SU-DHL-6 (cell line): ENCODE measurements around the gene RAD51B.

ENCODE experiments used
- H2AFZ ChIP-seq: fragments of 200-600 bp; sonication (generic); 2 replicates; pipeline ENCODE4 v1.6.1; 2014; ENCODE audit warnings: low read depth, mild to moderate bottlenecking, moderate library complexity, mixed read lengths, antibody characterized with exemption, low read length; ENCODE audit not compliant: severe bottlenecking
- H3F3A ChIP-seq: fragments of 200-600 bp; shearing (Covaris generic); 2 replicates; pipeline ENCODE4 v1.6.0; 2016; ENCODE audit warnings: antibody characterized with exemption, mild to moderate bottlenecking; ENCODE audit not compliant: insufficient read depth
- H3K27ac ChIP-seq: fragments of 200-600 bp; sonication (generic); 2 replicates; pipeline ENCODE4 v1.5.1; 2016; ENCODE audit warnings: low read depth, mild to moderate bottlenecking, low read length, moderate library complexity, mixed read lengths
- H3K27me3 ChIP-seq: fragments of 200-600 bp; sonication (generic), shearing (Covaris generic); 2 replicates; pipeline ENCODE4 v1.6.0; 2014; ENCODE audit warnings: mild to moderate bottlenecking, low read length
- H3K36me3 ChIP-seq: fragments of 200-600 bp; sonication (generic); 2 replicates; pipeline ENCODE4 v1.6.1; 2014; ENCODE audit warnings: mild to moderate bottlenecking, low read length, mixed read lengths
- H3K4me2 ChIP-seq: fragments of 300-600, 200-600 bp; shearing (Covaris generic), sonication (generic); 2 replicates; pipeline ENCODE4 v1.6.0; 2014; ENCODE audit warnings: low read length, low read depth, mild to moderate bottlenecking; ENCODE audit not compliant: poor library complexity, severe bottlenecking
- H3K4me3 ChIP-seq: fragments of 200-600 bp; sonication (generic); 2 replicates; pipeline ENCODE4 v1.5.1; 2014; ENCODE audit warnings: antibody characterized with exemption, low read length, mild to moderate bottlenecking, mixed read lengths; ENCODE audit not compliant: insufficient read depth, poor library complexity, severe bottlenecking
- H3K79me2 ChIP-seq: fragments of 200-600 bp; sonication (generic); 2 replicates; pipeline ENCODE4 v1.6.1; 2014; ENCODE audit warnings: mild to moderate bottlenecking, low read length, moderate library complexity; ENCODE audit not compliant: insufficient read depth
- H3K9ac ChIP-seq: fragments of 200-600 bp; sonication (generic); 2 replicates; pipeline ENCODE4 v1.7.0; 2014; ENCODE audit warnings: mild to moderate bottlenecking, low read length
- H3K9me2 ChIP-seq: fragments of 200-600 bp; sonication (generic); replicated peaks from 2 replicates; pipeline ENCODE4 v1.6.1; 2014; ENCODE audit warnings: low read length; ENCODE audit not compliant: insufficient read depth
- H3K9me3 ChIP-seq: fragments of 200-600 bp; sonication (generic); 2 replicates; pipeline ENCODE4 v1.6.1; 2014; ENCODE audit warnings: low read length, mixed read lengths; ENCODE audit not compliant: insufficient read depth
- H4K20me1 ChIP-seq: fragments of 200-600 bp; sonication (generic); 2 replicates; pipeline ENCODE4 v1.6.1; 2014; ENCODE audit warnings: low read depth, mild to moderate bottlenecking, antibody characterized with exemption, low read length, moderate library complexity, mixed read lengths
- CTCF ChIP-seq: fragments of 200-600 bp; sonication (generic); IDR thresholded peaks from one replicate; pipeline ENCODE4 v1.5.1; 2017; ENCODE audit warnings: antibody characterized with exemption, mild to moderate bottlenecking, low read length, moderate library complexity; ENCODE audit not compliant: insufficient read depth, poor library complexity, severe bottlenecking
- EZH2phosphoT487 ChIP-seq: fragments of 200-600 bp; sonication (generic), shearing (Covaris generic); conservative IDR thresholded peaks from 2 replicates; pipeline ENCODE4 v1.6.1; 2018; ENCODE audit warnings: mild to moderate bottlenecking, antibody characterized with exemption, low read length, moderate library complexity, mixed read lengths

Gene RAD51B

DNA sequence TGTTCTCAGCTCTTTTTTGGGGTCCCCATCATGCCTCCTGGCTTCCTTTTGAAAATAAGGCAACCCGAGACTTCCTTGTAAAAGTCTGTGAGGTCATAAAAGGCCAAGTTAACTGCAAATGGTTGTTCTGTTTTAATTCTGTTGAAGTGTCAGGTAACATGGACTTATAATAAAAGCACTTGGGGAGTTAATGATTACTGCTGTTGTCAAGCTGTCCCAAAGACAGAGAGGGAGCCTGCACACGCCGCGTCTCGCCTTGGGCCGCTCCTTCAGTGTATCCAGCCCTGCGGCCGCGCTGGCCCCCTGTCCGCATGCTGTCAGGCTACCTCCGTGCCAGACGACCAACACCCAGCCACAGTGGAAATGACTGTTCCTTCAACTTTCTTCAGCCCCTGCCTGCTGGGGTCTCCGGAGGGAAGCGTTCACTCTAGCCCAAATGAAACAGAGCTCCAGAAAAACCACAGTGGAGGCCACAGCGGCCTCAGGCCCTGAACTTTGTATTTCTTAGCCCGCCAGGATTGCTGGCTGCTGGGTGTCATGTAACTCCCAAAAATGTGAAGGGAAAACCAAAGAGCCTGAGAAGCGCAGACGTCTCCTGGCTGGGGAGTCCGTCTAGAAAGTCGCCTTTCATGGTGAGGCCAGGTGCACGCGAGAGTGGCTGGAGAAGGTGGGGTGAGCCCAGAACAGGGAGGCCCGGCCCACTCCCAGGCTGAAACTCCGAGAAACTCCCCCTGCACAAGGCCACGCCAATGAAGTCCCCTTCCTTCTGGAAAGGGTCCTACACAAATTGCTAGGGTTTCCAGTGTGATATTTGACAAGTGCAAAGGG is 784.2 kb downstream of the RAD51B start:
- H3K4me2 ChIP-seq: no peak overlapping the region
- no peak overlapping the region for H3K27ac ChIP-seq
- H3K9me2 ChIP-seq: no peaks in the 10 kb centered on the region
- H3K27me3 ChIP-seq: no peaks in the 10 kb centered on the region
- H3K79me2 ChIP-seq: no peaks in the 10 kb centered on the region
- TF ChIP-seq CTCF (no peak), EZH2phosphoT487 (no peak)
- no peak overlapping the region for H3K9ac ChIP-seq
- no peaks in the 10 kb centered on the region for H3F3A ChIP-seq
- no peaks in the 10 kb centered on the region for H3K9me3 ChIP-seq
- no peaks in the 10 kb centered on the region for H3K36me3 ChIP-seq
- H2AFZ ChIP-seq: no peak overlapping the region
- H4K20me1 ChIP-seq: no peaks in the 10 kb centered on the region
- no peak overlapping the region for H3K4me3 ChIP-seq

GRCh38 chr14:68604361-68604730 is 784.8 kb downstream of the RAD51B start:
- Histone ChIP-seq H3K9me2 (no peaks in the 10 kb centered on the region), H3K9ac (no peak overlapping the region), H4K20me1 (no peaks in the 10 kb centered on the region)

GRCh38 chr14:68604822-68605221 is 785.2 kb downstream of the RAD51B start:
- Histone ChIP-seq H3K9me3 (no peaks in the 10 kb centered on the region), H3K9ac (no peak overlapping the region), H3K4me2 (no peak overlapping the region), H3K36me3 (no peaks in the 10 kb centered on the region), H3K27me3 (no peaks in the 10 kb centered on the region), H3F3A (no peaks in the 10 kb centered on the region), H3K27ac (no peak overlapping the region), H3K4me3 (no peak overlapping the region), H3K9me2 (no peaks in the 10 kb centered on the region), H4K20me1 (no peaks in the 10 kb centered on the region), H3K79me2 (no peaks in the 10 kb centered on the region), H2AFZ (no peak overlapping the region)
- no peak for TF ChIP-seq EZH2phosphoT487
- TF ChIP-seq CTCF: no peak

More at GRCh38 chr14:68604361-68604730, 784.8 kb downstream of the RAD51B start:
- Histone ChIP-seq H3K79me2 (no peaks in the 10 kb centered on the region), H3K4me3 (no peak overlapping the region), H3K4me2 (no peak overlapping the region), H3F3A (no peaks in the 10 kb centered on the region), H3K27me3 (no peaks in the 10 kb centered on the region), H3K27ac (no peak overlapping the region), H3K9me3 (no peaks in the 10 kb centered on the region), H3K36me3 (no peaks in the 10 kb centered on the region), H2AFZ (no peak overlapping the region)
- TF ChIP-seq CTCF (no peak), EZH2phosphoT487 (no peak)
